ENCODE data around the gene MGRN1. TPM values are rescaled to one million over a fixed set of nuclear protein-coding genes. Genes with fewer than 3 reads are reported as not detected.

The MGRN1 gene
- 47.6 and 50.8 TPM in 2 replicates for total RNA-seq

DNA sequence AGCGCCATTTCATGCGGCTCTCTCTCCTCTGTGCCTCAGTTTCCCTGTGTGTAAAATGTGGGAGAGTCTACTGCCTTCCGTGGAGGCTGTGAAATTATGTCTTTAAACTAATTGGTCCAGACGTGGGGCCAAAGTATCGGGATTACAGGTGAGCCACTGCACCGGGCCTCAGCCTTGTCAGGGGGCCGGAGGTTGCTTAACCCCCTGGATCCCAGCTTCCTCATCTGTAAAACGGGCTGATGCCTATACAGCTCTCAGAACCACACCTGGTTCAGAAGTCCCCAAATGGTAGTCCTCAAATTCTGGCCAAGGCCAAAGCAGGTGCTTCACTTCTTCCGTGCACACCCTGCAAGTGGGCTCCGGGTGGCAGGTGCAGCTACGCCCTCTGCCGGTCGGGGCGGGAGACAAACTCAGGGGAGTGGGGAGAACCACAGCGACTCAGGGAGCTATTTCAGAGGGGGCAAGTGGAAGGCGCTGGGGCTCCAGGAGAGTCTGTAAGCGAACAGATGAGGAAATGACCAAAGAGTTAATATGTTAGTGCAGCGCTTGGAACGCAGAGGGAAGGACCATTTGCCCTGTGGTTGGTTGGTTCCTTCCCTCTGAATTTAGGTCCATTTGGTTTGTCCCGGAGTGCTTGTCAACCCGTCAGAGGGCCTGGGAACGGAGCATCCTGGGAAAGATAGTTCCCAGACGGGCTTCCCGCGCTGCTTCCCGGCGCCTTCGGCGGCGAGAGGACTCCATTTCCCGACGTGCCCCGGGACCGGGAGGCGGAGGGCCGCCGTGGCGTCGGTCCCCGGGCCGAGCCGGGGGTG, at the start of gene MGRN1:
MGRN1 (plus strand) TSS at position 812 of the 812 bp plus-strand sequence. CDS start 135 bp downstream, outside the sequence.

DNA sequence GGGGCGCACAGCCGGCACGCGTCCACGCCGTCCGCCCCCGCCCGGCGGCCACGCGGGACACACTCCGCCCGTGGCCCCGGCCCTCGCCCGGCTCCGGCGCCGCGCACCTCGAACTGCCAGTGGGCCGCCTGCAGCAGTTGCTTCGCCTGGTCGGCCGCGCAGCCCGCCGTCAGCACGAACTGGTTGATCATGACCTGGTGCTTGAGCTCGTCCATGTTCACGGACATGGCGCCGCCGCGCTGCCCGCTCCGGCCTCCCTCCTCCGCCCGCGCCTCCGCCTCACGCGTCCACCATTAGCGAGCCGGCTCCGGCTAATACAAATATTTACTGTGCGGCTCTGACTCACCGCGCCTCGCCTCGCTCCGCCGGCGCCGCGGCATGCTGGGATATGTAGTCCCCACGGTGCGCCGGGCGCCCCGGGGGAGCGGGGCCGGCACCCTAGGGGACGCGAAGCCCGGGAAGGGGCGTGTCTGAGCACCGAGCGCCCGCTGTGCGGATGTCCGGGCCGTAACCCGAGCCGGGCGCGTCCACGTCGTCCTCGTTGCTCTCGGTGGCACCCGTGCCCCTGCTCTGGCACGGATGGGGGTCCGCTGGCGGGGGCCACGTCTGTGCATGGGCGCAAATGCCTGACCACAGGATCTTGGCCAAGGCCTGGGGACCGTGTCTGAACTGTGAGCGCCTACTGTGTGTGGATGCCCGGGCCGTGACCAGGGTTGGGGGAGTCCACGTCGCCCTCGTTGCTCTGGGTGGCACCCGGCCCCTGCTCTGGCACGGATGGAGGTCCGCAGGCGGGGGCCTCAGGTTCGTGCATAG, 9.8 kb upstream of the MGRN1 start, which contains the start of gene UBALD1:
UBALD1 (minus strand) TSS at position 318 of the 813 bp plus-strand sequence; CDS start at position 227, 91 bp downstream.

DNA sequence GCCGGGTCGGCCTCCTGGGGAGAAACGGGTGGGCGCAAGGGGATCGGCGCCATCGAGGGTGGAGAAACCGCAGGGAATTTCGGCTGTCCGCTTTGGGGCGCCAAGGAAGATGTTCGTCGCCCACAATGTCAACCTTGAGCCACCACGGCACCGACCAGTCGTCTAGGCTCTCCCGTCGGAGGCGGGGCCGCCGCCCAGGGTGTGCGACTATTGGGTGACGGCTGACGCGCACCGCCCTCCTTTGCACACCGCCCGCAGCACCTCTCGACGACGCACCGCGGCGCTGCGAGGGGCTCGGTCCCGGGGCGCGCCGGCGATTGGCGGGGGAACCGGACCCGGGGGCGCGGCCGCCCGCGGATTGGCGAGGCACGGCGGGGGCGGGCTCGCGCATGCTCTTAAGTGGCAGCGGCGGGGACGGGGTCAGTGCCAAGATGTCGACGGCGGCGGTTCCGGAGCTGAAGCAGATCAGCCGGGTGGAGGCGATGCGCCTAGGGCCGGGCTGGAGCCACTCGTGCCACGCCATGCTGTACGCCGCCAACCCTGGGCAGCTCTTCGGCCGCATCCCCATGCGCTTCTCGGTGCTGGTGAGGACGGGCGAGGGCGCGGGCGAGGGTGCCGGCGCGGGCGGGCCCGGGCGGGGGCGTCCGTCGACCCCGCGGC, 68.8 kb downstream of the MGRN1 start, which contains the start of gene NUDT16L1:
NUDT16L1 (plus strand) TSS at position 267 of the 660 bp plus-strand sequence; CDS start at position 432, 165 bp downstream.

DNA sequence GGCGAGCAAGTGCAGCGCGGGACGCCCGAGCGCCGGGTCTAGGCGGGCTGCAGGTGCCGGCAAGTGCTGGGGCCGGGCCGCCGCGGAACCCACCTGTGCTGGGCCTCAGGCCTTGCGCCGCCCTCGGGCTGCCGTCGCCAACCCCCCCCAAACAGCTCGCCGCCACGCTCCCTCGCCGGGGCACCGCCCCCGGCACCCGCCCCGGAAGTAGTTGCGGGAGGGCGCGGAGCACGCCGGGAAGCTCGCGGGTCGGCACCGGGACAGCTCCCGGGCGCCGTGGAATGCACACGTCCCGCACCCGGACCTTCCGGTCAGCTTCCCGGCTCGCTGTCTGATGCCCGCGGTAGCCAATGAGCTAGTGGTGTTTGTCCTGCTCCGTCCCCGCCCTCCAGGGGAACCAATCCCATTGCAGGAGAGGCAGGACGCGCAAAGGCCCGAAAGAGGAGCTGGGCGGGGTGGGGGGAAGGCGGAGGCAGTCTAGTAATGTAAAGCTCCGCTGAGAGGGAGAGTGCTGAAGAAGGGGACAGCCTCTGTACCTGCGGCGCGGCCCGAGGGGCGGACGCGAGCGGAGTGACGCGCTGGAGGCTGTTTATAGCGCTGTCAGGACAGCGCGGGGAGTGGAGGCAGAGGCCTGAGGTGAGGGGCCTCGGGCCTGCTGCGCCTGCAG, 109.6 kb downstream of the MGRN1 start, which contains the start of the genes ANKS3 and DNAAF8:
ANKS3 (minus strand) TSS at position 209 of the 667 bp plus-strand sequence. CDS start 4,122 bp downstream, outside the sequence.
DNAAF8 (plus strand) TSS at position 475 of the 667 bp plus-strand sequence. CDS start 1,978 bp downstream, outside the sequence.

Small RNA genes within 50 kb of the gene (small RNA-seq; reads per million reads assigned to genes)
- gene MIR6769A: not detected
- gene RN7SL850P: not detected

Other genes with a start within 250 kb of the MGRN1 start
- 23.7 and 26.1 TPM in 2 replicates for gene CORO7, start 208.2 kb upstream of the MGRN1 start, total RNA-seq
- gene DNAJA3, start 199.0 kb upstream of the MGRN1 start, total RNA-seq: 42.5 and 43.4 TPM in 2 replicates
- gene NMRAL1, start 150.2 kb upstream of the MGRN1 start, total RNA-seq: 65.2 and 67.0 TPM in 2 replicates
- gene HMOX2, start 148.4 kb upstream of the MGRN1 start, total RNA-seq: 32.4 and 36.0 TPM in 2 replicates
- 17.8 and 18.5 TPM in 2 replicates for gene CDIP1, start 86.1 kb upstream of the MGRN1 start, total RNA-seq
- under 0.01 and 0.12 TPM in 2 replicates for gene C16orf96, start 68.5 kb upstream of the MGRN1 start, total RNA-seq
- gene UBALD1, start 9.9 kb upstream of the MGRN1 start, total RNA-seq: 8.5 and 13.6 TPM in 2 replicates
- 13.8 and 15.6 TPM in 2 replicates for gene NUDT16L1, start 68.7 kb downstream of the MGRN1 start, total RNA-seq
- gene ANKS3, start 109.4 kb downstream of the MGRN1 start, total RNA-seq: 32.5 and 36.5 TPM in 2 replicates
- gene DNAAF8, start 109.7 kb downstream of the MGRN1 start, total RNA-seq: 1.6 and 3.3 TPM in 2 replicates
- gene ZNF500, start 142.3 kb downstream of the MGRN1 start, total RNA-seq: 16.4 and 16.8 TPM in 2 replicates
- not detected in 2 replicates for gene SEPTIN12, start 163.5 kb downstream of the MGRN1 start, total RNA-seq
- gene SMIM22, start 170.5 kb downstream of the MGRN1 start, total RNA-seq: not detected in 2 replicates
- gene ROGDI, start 177.8 kb downstream of the MGRN1 start, total RNA-seq: 14.8 and 16.0 TPM in 2 replicates
- gene GLYR1, start 222.5 kb downstream of the MGRN1 start, total RNA-seq: 43.4 and 55.3 TPM in 2 replicates
- 29.0 and 34.4 TPM in 2 replicates for gene UBN1, start 222.7 kb downstream of the MGRN1 start, total RNA-seq